IPS DF 6.9 (cell line): ENCODE data around the gene SIRT7.
"Not testable (repeated sequence)": the region's sequence is repeated elsewhere in the genome, so short reads cannot be mapped to it uniquely, and the experiment has no call there.

ENCODE experiments used
- DNase-seq: peaks from one replicate; pipeline ENCODE4 v3.0.0-alpha.2; 2013; ENCODE audit warnings: low read depth, low spot score
- H3K27ac ChIP-seq: one replicate; pipeline ENCODE4 v1.5.1; 2013; ENCODE audit warnings: low read length, control low read depth
- H3K27me3 ChIP-seq: 2 replicates; pipeline ENCODE4 v1.6.1; 2013; ENCODE audit warnings: mild to moderate bottlenecking, low read length; ENCODE audit not compliant: control insufficient read depth, insufficient read depth
- H3K36me3 ChIP-seq: 2 replicates; pipeline ENCODE4 v1.6.1; 2013; ENCODE audit warnings: low read length; ENCODE audit not compliant: control insufficient read depth, insufficient read depth
- H3K4me1 ChIP-seq: 2 replicates; pipeline ENCODE4 v1.6.1; 2013; ENCODE audit warnings: low read length; ENCODE audit not compliant: control insufficient read depth, insufficient read depth
- H3K4me3 ChIP-seq: 2 replicates; pipeline ENCODE4 v1.5.1; 2013; ENCODE audit warnings: mild to moderate bottlenecking, low read length
- H3K9me3 ChIP-seq: 2 replicates; pipeline ENCODE4 v1.6.1; 2013; ENCODE audit warnings: low read length, inconsistent platforms; ENCODE audit not compliant: control insufficient read depth, insufficient read depth
- WGBS: extraction: QIAGEN DNeasy Blood & Tissue Kit; methylation state at CpG from one replicate; pipeline ENCODE4 v1.1.7; 2013; ENCODE audit warnings: mixed read lengths, missing lambda C conversion rate; ENCODE audit not compliant: insufficient read length, insufficient coverage; 5-methylcytosine and 5-hydroxymethylcytosine counted together

The SIRT7 gene

DNA sequence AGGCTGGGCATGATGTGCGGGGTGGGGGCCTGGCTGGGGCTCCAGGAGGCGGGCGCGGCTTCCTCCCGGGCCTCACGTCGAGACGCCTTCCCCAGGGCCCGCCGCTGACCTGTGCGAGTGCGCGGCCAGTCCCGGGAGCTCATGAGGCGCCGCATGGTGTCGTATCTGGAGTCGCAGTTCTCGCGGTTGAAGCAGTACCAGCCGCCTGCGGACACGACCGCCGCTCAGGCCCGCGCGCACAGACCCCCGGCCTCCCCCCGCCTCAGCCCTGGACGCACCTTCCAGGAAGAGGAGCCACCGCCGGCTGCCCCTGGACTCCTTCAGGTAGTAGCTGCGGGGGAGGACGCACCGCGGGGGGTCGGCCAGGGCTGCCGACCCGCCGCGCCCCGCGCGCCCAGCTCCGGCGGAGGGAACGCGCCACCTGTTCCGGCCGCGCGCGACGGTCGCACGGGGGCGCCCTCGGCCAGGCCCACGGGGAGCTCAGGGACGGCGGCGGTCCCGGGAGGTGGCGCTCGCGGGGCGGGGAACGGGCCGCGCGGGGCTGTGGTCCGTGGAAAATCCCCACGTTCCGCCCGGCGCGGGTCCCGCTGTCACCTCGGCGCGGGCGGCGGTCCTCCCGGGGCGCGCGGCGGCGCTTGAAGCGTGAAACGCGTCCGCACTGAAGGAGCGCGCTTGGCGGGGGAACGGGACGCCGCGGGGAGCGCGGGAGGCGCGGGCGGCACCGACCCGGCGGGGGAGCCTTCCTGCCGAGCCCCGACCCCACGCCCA, 41.6 kb upstream of the SIRT7 start:
- no CpG with 5 or more reads among the region's 112 CpGs for WGBS

GRCh38 chr17:81958633-81959342, 40.8 kb upstream of the SIRT7 start:
- H3K9me3 ChIP-seq, result no peaks in the 10 kb centered on the region
- peaks cover 37% of the 10 kb centered on the region for H3K27me3 ChIP-seq
- no peaks in the 10 kb centered on the region for H3K4me1 ChIP-seq
- no peak overlapping the region for H3K27ac ChIP-seq
- H3K4me3 ChIP-seq, result no peak overlapping the region
- WGBS, result no CpG with 5 or more reads among the region's 15 CpGs
- no peaks in the 10 kb centered on the region; the same call in 1 of the 2 replicates for H3K36me3 ChIP-seq
- DNase-seq, result no peak

More for the DNA sequence above, 41.6 kb upstream of the SIRT7 start:
- no peaks in the 10 kb centered on the region for H3K4me1 ChIP-seq
- no peak overlapping the region for H3K27ac ChIP-seq
- DNase-seq, result no peak
- H3K9me3 ChIP-seq, result no peaks in the 10 kb centered on the region
- H3K36me3 ChIP-seq, result no peaks in the 10 kb centered on the region; the same call in 1 of the 2 replicates
- peaks cover 37% of the 10 kb centered on the region for H3K27me3 ChIP-seq
- peak overlapping the region; percentile 4; the same call in 1 of the 2 replicates for H3K4me3 ChIP-seq

DNA sequence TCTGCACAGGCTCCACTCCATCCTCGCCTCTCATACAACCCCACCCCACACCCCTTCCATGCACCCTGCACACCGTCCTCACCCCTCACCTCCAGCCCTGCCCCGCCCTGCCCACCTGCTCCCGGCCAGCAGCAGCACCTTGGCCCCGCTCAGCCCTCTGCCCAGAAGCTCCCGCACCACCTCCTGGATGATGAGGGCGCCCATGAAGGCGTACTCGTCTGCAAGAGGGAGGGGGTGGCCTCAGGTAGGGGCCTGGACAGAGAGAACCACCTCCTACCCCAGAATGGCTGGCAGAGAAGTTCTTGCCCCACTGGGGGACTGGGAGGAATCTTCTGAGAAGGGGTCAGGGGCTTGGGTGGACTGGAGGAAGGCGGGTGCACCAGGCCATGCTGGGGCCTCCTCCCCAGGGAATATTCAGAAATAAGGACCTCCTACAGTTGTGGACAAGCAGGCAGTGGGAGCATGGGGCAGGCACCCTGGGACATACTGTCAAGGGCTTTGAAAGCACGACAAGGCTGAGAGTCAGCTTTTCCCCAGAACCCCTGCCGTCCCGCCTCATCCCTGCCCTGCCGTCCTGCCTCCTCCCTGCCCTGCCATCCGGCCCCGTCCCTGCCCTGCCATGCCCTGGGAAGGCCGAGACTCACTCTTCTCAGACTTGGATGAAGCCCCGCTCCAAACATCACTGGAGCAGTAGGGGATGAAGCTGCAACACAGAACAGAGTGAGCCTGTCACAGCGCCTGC, 39.9 kb upstream of the SIRT7 start:
- no peak for DNase-seq
- H3K4me3 ChIP-seq, result no peak overlapping the region
- H3K36me3 ChIP-seq, result no peaks in the 10 kb centered on the region; the same call in 1 of the 2 replicates
- no peak overlapping the region for H3K27ac ChIP-seq
- H3K9me3 ChIP-seq, result no peaks in the 10 kb centered on the region
- WGBS, result 100% methylated on average over 2 of the region's 19 CpGs
- peaks cover 33% of the 10 kb centered on the region for H3K27me3 ChIP-seq
- H3K4me1 ChIP-seq, result no peaks in the 10 kb centered on the region

DNA sequence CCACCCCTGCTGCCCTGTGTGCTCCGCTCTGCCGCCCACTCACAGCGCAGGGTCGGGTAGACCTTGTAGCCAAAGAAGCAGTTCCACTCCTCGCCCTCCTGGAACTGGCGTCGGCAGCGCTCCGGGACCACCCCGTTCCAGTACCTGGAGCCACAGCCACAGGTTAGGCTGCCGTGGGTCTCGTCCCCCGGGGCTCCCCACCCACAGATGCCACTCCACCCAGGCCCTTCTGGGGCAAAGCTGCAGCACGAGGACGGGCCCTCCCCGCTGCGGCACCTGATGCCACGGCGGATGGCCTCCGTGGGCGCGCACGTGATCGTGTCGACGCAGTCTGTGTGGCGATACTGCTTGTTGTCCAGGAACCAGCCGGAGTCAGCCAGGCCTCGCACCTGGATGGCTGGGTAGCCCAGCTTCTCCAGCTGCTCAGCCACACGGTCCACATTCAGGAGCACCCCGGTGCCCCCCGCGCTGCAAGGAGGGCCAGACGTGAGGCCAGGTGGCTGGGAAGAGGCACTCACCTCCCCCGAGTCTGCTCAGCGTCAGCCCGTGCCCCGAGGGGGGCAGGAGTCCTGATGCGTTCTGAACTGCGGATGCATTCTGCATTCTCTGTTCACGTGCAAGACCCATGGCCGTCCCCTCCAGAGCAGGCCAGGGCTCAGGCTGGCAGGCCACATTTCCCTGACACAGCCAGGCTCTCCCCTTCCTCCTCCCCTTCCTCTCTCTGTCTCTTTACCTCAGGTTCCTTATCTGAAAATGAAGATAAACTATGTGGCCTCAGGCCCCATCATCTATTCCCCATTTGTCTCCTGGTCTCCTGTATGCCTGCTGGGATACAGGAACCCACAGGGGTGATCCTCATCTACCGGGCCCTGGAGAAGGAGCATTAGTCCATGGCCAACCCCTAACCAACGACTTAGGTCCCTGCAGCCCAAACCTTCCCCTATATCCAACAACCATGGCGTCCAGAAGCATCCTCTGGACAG, 38.9 kb upstream of the SIRT7 start:
- H3K36me3 ChIP-seq, result no peaks in the 10 kb centered on the region; the same call in 1 of the 2 replicates
- DNase-seq, result no peak
- H3K9me3 ChIP-seq, result no peaks in the 10 kb centered on the region
- no peak overlapping the region for H3K4me3 ChIP-seq
- WGBS, result no CpG with 5 or more reads among the region's 45 CpGs
- no peaks in the 10 kb centered on the region for H3K4me1 ChIP-seq
- no peak overlapping the region for H3K27ac ChIP-seq
- peaks cover 24% of the 10 kb centered on the region for H3K27me3 ChIP-seq

GRCh38 chr17:81955756-81956544, 38.0 kb upstream of the SIRT7 start:
- no peaks in the 10 kb centered on the region for H3K4me1 ChIP-seq
- H3K9me3 ChIP-seq, result no peaks in the 10 kb centered on the region
- H3K4me3 ChIP-seq, result no peak overlapping the region
- H3K27ac ChIP-seq, result no peak overlapping the region
- no peak for DNase-seq
- H3K27me3 ChIP-seq, result peaks cover 24% of the 10 kb centered on the region
- H3K36me3 ChIP-seq, result no peaks in the 10 kb centered on the region; the same call in 1 of the 2 replicates
- 100% methylated on average over 1 of the region's 13 CpGs for WGBS

GRCh38 chr17:81955058-81955681, 37.2 kb upstream of the SIRT7 start:
- H3K27ac ChIP-seq, result no peak overlapping the region
- DNase-seq, result no peak
- no peaks in the 10 kb centered on the region; the same call in 1 of the 2 replicates for H3K36me3 ChIP-seq
- no peaks in the 10 kb centered on the region for H3K4me1 ChIP-seq
- H3K4me3 ChIP-seq, result no peak overlapping the region
- H3K9me3 ChIP-seq, result no peaks in the 10 kb centered on the region
- H3K27me3 ChIP-seq, result peaks cover 19% of the 10 kb centered on the region
- no CpG with 5 or more reads among the region's 26 CpGs for WGBS

- Histone ChIP-seq H3K9me3 (no peaks in the 10 kb centered on the region), H3K27me3 (peaks cover 13% of the 10 kb centered on the region), H3K36me3 (no peaks in the 10 kb centered on the region; the same call in 1 of the 2 replicates), H3K4me3 (no peak overlapping the region), H3K4me1 (no peaks in the 10 kb centered on the region), H3K27ac (no peak overlapping the region)
- DNase-seq, result no peak
- WGBS, result no CpG with 5 or more reads among the region's 19 CpGs
Measured at GRCh38 chr17:81954131-81955057, 36.4 kb upstream of the SIRT7 start.

DNA sequence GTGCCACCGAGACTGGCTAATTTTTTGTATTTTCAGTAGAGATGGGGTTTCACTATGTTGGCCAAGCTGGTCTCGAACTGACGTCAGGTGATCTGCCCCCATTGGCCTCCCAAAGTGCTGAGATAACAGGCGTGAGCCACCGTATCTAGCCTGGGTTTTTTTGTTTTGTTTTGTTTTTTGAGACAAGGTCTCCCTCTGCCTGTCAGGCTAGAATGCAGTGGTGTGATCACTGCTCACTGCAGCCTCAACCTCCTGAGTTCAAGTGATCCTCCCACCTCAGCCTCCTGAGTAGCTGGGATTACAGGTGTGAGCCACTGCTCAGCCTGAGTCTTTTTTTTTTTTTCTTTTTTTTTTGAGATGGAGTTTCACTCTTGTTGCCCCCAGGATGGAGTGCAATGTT, 35.5 kb upstream of the SIRT7 start:
- no CpG with 5 or more reads among the region's 5 CpGs for WGBS
- not testable (repeated sequence) for H3K36me3 ChIP-seq, H3K4me1 ChIP-seq, H3K27ac ChIP-seq, H3K9me3 ChIP-seq, H3K27me3 ChIP-seq, DNase-seq, H3K4me3 ChIP-seq
